ENCODE measurements around the gene BRIP1.

The BRIP1 gene

GRCh38 chr17:61717352-61717751 is 146.0 kb downstream of the BRIP1 start:
- no peak for ATAC-seq
- TF ChIP-seq ZNF8 (CRISPR knock-in tag; IDR thresholded peaks at IDR 0.05) (no peak), TCF4 (CRISPR knock-in tag; IDR thresholded peaks at IDR 0.05; ENCODE audit: borderline replicate concordance) (no peak), ZNF565 (CRISPR knock-in tag; conservative IDR thresholded peaks at IDR 0.05; ENCODE audit: low read depth) (no peak)

- no peak for TF ChIP-seq SNAI2 (CRISPR knock-in tag; IDR thresholded peaks at IDR 0.05)
- TF ChIP-seq ESRRG (CRISPR knock-in tag; IDR thresholded peaks at IDR 0.05) = no peak
- no peak for TF ChIP-seq ARNTL (CRISPR knock-in tag; IDR thresholded peaks at IDR 0.05; ENCODE audit: borderline replicate concordance, low read depth)
- TF ChIP-seq ZFP30 (CRISPR knock-in tag; IDR thresholded peaks at IDR 0.05) = no peak
- TF ChIP-seq PPARA (CRISPR knock-in tag; IDR thresholded peaks at IDR 0.05; ENCODE audit: borderline replicate concordance) = no peak
- TF ChIP-seq POU6F1 (CRISPR knock-in tag; IDR thresholded peaks at IDR 0.05; ENCODE audit: borderline replicate concordance, low read depth) = no peak
- no peak for TF ChIP-seq ISL1 (CRISPR knock-in tag; IDR thresholded peaks at IDR 0.05)
- no peak for TF ChIP-seq TSHZ2 (CRISPR knock-in tag; IDR thresholded peaks at IDR 0.05)
- TF ChIP-seq OSR1 (CRISPR knock-in tag; IDR thresholded peaks at IDR 0.05) = no peak
- no peak for TF ChIP-seq CSDC2 (CRISPR knock-in tag; IDR thresholded peaks at IDR 0.05)
- TF ChIP-seq TOX (CRISPR knock-in tag; IDR thresholded peaks at IDR 0.05; ENCODE audit: borderline replicate concordance) = no peak
- no peak for TF ChIP-seq TCF4 (CRISPR knock-in tag; IDR thresholded peaks at IDR 0.05; ENCODE audit: borderline replicate concordance)
- no peak for ATAC-seq
These were observed 147.0 kb downstream of the BRIP1 start for GRCh38 chr17:61716225-61716829.

- TF ChIP-seq CSDC2 (CRISPR knock-in tag; IDR thresholded peaks at IDR 0.05) = no peak
- no peak for TF ChIP-seq ISL1 (CRISPR knock-in tag; IDR thresholded peaks at IDR 0.05)
- no peak for TF ChIP-seq TOX (CRISPR knock-in tag; IDR thresholded peaks at IDR 0.05; ENCODE audit: borderline replicate concordance)
- TF ChIP-seq BACH2 (CRISPR knock-in tag; IDR thresholded peaks at IDR 0.05; ENCODE audit: borderline replicate concordance) = no peak
- TF ChIP-seq ZFP3 (CRISPR knock-in tag; IDR thresholded peaks at IDR 0.05) = no peak
- no peak for TF ChIP-seq RARB (CRISPR knock-in tag; IDR thresholded peaks at IDR 0.05)
- no peak for TF ChIP-seq PPARA (CRISPR knock-in tag; IDR thresholded peaks at IDR 0.05; ENCODE audit: borderline replicate concordance)
- no peak for TF ChIP-seq ARNTL (CRISPR knock-in tag; IDR thresholded peaks at IDR 0.05; ENCODE audit: borderline replicate concordance, low read depth)
- no peak for TF ChIP-seq TSHZ2 (CRISPR knock-in tag; IDR thresholded peaks at IDR 0.05)
- TF ChIP-seq ZC3H10 (CRISPR knock-in tag; IDR thresholded peaks at IDR 0.05) = no peak
- no peak for TF ChIP-seq POU6F1 (CRISPR knock-in tag; IDR thresholded peaks at IDR 0.05; ENCODE audit: borderline replicate concordance, low read depth)
- TF ChIP-seq ZFP30 (CRISPR knock-in tag; IDR thresholded peaks at IDR 0.05) = no peak
- no peak for ATAC-seq
These were observed 148.0 kb downstream of the BRIP1 start for GRCh38 chr17:61715348-61715747.

- no peak for ATAC-seq
- TF ChIP-seq ISL1 (CRISPR knock-in tag; IDR thresholded peaks at IDR 0.05) (no peak), CSDC2 (CRISPR knock-in tag; IDR thresholded peaks at IDR 0.05) (no peak)
These were observed 149.0 kb downstream of the BRIP1 start for GRCh38 chr17:61714300-61714699.

Measured in SK-N-SH treated with all-trans-retinoic acid at 6 μM for 48 hours (cell line).